RWPE2 (cell line): ENCODE data around the gene LRCH1.

Experiments used
- ATAC-seq: fragments of 200-7000 bp; cut with Tn5 transposase; 3 replicates; pipeline ENCODE4 v1.9.1; 2021; ENCODE audit warnings: low read depth
- DNase-seq: peaks from one replicate; pipeline ENCODE4 v3.0.0-alpha.2; 2020; ENCODE audit warnings: low spot score
- H3K27ac ChIP-seq: fragments of 450-650 bp; 2 replicates; pipeline ENCODE4 v1.5.1; 2017; ENCODE audit warnings: mild to moderate bottlenecking; ENCODE audit not compliant: poor library complexity, severe bottlenecking
- H3K27me3 ChIP-seq: fragments of 250-450 bp; sonication (Bioruptor Pico); 2 replicates; pipeline ENCODE4 v1.5.1; 2021; ENCODE audit warnings: mild to moderate bottlenecking, moderate library complexity; ENCODE audit not compliant: insufficient read depth, poor library complexity, severe bottlenecking
- H3K36me3 ChIP-seq: fragments of 250-450 bp; sonication (Bioruptor Pico); 2 replicates; pipeline ENCODE4 v1.5.1; 2020; ENCODE audit warnings: low read depth, mild to moderate bottlenecking, moderate library complexity
- H3K4me1 ChIP-seq: fragments of 250-450 bp; sonication (Bioruptor Pico); 2 replicates; pipeline ENCODE4 v1.5.1; 2021; ENCODE audit warnings: mild to moderate bottlenecking, moderate library complexity; ENCODE audit not compliant: insufficient read depth, poor library complexity, severe bottlenecking
- H3K4me3 ChIP-seq: fragments of 250-450 bp; sonication (Bioruptor Pico); 2 replicates; pipeline ENCODE4 v1.5.1; 2021; ENCODE audit warnings: mild to moderate bottlenecking, moderate library complexity; ENCODE audit not compliant: severe bottlenecking
- H3K9me3 ChIP-seq: fragments of 250-450 bp; sonication (Bioruptor Pico); 2 replicates; pipeline ENCODE4 v1.5.1; 2021; ENCODE audit warnings: mild to moderate bottlenecking, moderate library complexity; ENCODE audit not compliant: severe bottlenecking
- TF ChIP-seq, protein P1 (sequence below): fragments of 450-650 bp; IDR thresholded peaks from one replicate; pipeline ENCODE4 v1.5.1; 2017; ENCODE audit warnings: mild to moderate bottlenecking, moderate library complexity; ENCODE audit not compliant: poor library complexity, severe bottlenecking

The LRCH1 gene

DNA sequence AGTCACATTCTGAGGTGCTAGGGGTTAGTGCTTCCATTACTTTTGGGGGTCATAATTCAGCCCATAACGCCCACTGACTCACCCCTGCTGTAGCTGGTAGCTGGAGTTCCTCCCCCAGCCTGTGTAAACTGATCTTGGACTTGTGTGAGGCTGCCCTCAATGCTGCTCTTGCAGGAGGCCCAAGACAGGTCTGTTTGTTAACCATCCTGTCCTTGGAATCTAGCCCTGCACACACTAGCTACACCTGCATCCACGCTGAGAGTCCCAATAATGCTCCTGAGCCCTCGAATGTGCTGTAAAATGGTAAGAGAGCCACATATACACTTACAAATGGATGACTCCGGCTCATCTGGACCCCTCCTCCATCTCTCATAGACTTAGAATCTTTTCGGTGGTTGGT lies 9.6 kb downstream of the LRCH1 start:
- ATAC-seq, result no peak
- TF ChIP-seq, protein P1, sequence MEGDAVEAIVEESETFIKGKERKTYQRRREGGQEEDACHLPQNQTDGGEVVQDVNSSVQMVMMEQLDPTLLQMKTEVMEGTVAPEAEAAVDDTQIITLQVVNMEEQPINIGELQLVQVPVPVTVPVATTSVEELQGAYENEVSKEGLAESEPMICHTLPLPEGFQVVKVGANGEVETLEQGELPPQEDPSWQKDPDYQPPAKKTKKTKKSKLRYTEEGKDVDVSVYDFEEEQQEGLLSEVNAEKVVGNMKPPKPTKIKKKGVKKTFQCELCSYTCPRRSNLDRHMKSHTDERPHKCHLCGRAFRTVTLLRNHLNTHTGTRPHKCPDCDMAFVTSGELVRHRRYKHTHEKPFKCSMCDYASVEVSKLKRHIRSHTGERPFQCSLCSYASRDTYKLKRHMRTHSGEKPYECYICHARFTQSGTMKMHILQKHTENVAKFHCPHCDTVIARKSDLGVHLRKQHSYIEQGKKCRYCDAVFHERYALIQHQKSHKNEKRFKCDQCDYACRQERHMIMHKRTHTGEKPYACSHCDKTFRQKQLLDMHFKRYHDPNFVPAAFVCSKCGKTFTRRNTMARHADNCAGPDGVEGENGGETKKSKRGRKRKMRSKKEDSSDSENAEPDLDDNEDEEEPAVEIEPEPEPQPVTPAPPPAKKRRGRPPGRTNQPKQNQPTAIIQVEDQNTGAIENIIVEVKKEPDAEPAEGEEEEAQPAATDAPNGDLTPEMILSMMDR, result no peak
- Histone ChIP-seq H3K36me3 (no peaks in the 10 kb centered on the region), H3K27me3 (no peaks in the 10 kb centered on the region), H3K4me3 (no peak overlapping the region), H3K9me3 (no peaks in the 10 kb centered on the region), H3K4me1 (peaks cover 8% of the 10 kb centered on the region), H3K27ac (no peak overlapping the region)
- no peak for DNase-seq

DNA sequence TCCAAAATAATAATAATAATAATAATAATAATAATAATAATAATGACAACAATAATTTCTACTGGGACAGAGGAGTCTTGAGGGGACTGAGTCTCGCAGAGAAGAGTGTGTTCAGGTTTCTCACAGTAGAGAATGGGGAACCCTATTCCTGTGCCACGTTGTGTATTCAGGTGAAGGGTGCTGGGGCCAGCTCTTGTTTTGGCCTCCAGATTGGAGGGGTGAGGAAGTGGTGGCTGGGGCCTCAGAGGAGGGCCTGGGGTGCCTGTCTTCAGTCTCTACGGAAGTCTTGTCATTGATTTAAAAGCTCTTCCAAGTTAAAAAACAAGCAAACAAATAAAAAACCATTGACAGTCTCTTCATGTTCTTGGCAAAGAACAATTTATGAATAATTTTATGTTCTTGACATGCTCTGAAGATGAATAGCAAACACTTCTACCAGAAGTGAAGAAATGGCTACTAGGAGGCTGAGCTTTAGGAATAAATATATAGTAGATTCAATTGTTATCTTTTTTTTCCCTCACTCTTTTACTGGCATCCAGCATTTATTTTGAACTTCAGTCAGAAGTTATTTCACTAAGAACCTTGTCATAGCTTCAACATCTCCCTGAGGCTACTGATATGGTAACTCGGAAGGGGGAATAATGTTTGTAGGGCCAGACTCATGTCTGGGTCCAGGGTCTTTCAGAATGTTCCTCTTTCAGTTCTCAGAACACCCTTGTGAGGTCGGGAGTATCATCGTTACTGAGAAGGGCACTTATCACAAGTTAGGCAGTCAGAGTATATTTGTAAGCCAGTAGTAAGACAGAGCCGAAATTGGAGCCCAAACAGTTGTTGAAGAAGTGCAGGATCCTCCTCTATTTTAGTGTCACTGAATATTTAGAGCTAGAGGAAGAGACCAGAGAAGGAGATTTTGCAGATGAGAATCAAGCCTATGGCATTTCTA lies 13.1 kb downstream of the LRCH1 start:
- no peaks in the 10 kb centered on the region for H3K4me1 ChIP-seq
- H3K27ac ChIP-seq, result no peak overlapping the region
- H3K4me3 ChIP-seq, result no peak overlapping the region
- H3K36me3 ChIP-seq, result no peaks in the 10 kb centered on the region
- TF ChIP-seq, protein P1, result no peak
- DNase-seq, result no peak
- H3K9me3 ChIP-seq, result no peaks in the 10 kb centered on the region
- ATAC-seq, result no peak
- no peaks in the 10 kb centered on the region for H3K27me3 ChIP-seq

DNA sequence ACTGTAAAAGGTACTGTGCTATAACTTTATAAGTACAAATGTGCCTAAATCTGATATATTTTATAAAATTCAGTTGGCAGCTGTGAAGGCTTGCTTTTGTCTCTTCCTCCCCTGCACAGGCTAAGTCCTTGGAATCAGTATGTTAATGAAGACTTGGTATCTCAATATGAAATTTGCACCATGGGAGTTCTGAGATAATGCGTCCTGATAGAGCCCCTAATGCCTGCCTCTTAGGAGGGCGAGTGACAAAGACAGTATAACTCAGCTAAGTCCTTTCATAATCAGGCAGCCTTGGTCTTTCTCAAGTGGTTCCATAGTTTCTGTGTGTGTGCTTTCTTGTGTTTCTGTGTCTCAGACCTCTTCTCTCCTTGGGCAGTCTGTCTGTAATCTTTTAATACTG lies 14.7 kb downstream of the LRCH1 start:
- Histone ChIP-seq H3K27me3 (no peaks in the 10 kb centered on the region), H3K4me3 (no peak overlapping the region), H3K27ac (no peak overlapping the region), H3K9me3 (no peaks in the 10 kb centered on the region), H3K36me3 (no peaks in the 10 kb centered on the region), H3K4me1 (no peaks in the 10 kb centered on the region)
- ATAC-seq (no peak), DNase-seq (no peak)
- TF ChIP-seq, protein P1, result no peak

DNA sequence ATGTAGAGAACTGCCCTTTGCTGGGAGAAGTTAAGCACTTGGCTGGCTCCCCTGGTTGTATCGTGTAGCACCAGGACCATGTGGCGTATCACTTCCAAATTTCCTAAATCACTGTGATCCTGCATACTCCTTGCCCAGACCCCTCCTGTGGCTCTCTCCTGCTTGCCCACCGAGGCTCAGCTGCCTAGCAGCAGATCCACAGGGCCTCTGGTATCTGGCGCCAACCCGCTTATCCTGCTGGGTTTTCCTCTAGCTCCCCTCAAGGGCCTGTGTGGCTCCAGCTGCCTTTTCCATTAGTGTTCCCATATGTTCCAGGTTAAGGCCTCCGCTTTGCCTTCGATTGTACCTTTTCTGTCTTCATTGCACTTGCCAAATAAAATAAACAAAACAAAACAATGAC lies 16.5 kb downstream of the LRCH1 start:
- no peaks in the 10 kb centered on the region for H3K9me3 ChIP-seq
- H3K36me3 ChIP-seq, result no peaks in the 10 kb centered on the region
- H3K27ac ChIP-seq, result no peak overlapping the region
- DNase-seq (no peak), ATAC-seq (no peak)
- TF ChIP-seq, protein P1, result no peak
- H3K4me3 ChIP-seq, result no peak overlapping the region
- no peaks in the 10 kb centered on the region for H3K4me1 ChIP-seq
- no peaks in the 10 kb centered on the region for H3K27me3 ChIP-seq

DNA sequence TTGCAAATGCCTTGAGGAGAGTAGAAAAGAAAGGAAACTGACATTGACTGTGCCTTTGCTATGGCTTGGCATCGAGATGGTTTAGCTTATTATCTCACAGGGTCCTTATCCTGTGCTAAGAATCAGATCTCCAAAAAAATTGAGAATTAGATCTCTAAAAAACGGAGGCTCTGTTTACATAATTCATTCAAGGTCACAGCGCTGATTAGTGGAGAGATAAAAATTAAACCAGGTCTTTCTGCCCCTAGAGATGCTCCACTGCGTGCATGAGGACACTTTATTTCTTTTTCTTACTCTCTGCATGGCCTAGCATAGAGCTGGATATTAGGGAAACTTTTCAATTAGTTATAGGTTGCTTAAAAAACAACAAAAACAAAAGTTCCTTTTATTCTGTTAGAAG lies 17.3 kb downstream of the LRCH1 start:
- Histone ChIP-seq H3K4me1 (peaks cover 4% of the 10 kb centered on the region), H3K9me3 (no peaks in the 10 kb centered on the region), H3K36me3 (no peaks in the 10 kb centered on the region), H3K27ac (no peak overlapping the region), H3K4me3 (no peak overlapping the region), H3K27me3 (no peaks in the 10 kb centered on the region)
- ATAC-seq (no peak), DNase-seq (no peak)
- TF ChIP-seq, protein P1, result no peak
